ENCODE data around the gene ZNF746.

- TF ChIP-seq CTCF (IDR thresholded peaks at IDR 0.05 in 4 of 5, conservative IDR thresholded peaks at IDR 0.05 in 1 of 5) (no peak), POLR2A (IDR thresholded peaks at IDR 0.05) (no peak)
These were observed 42.9 kb downstream of the ZNF746 start for GRCh38 chr7:149454750-149455149.

Measured in gastrocnemius medialis (tissue), 4 donors.